IMR-90 (cell line): ENCODE data around the gene TUBA1A. TPM values are rescaled to one million over a fixed set of nuclear protein-coding genes. Genes with fewer than 3 reads are reported as not detected.

Experiments used
- ATAC-seq: fragments of 200-7000 bp; cut with Tn5 transposase; 2 replicates; pipeline ENCODE4 v1.9.1; 2020; ENCODE audit warnings: low read depth, mild to moderate bottlenecking, moderate library complexity
- BruUV-seq: library from RNA; stranded (reverse); fragments of 400-500 nt; replicated peaks from 2 replicates; lab custom pipeline; 2021; lab: Mats Ljungman, UMichigan
- CTCF ChIA-PET: fragments of 300-600 bp; formaldehyde crosslinking; extraction: SDS; loops from one replicate; lab custom pipeline; 2021; ENCODE audit warnings: antibody characterized with exemption; lab: Yijun Ruan, JAX
- POLR2A ChIA-PET: fragments of 300-600 bp; sonication (Branson Sonifier 250); formaldehyde crosslinking; loops from one replicate; lab custom pipeline; 2022; ENCODE audit warnings: antibody characterized with exemption; ENCODE audit not compliant: unreplicated experiment; lab: Charles Lee
- DNase-seq: peaks from one replicate; pipeline ENCODE4 v3.0.0; 2013
- H2AFZ ChIP-seq: replicated peaks from 2 replicates; pipeline ENCODE3; 2013; ENCODE audit warnings: low read length, mild to moderate bottlenecking; ENCODE audit not compliant: poor library complexity
- H2AK5ac ChIP-seq: 2 replicates; pipeline ENCODE4 v1.6.1; 2013; ENCODE audit warnings: low read depth, low read length, inconsistent platforms
- H2AK9ac ChIP-seq: replicated peaks from 2 replicates; pipeline ENCODE3; 2013; ENCODE audit warnings: mild to moderate bottlenecking, low read depth, low read length, moderate library complexity; ENCODE audit not compliant: poor library complexity
- H2BK120ac ChIP-seq: 2 replicates; pipeline ENCODE4 v1.6.1; 2013; ENCODE audit warnings: low read depth, low read length, inconsistent platforms
- H2BK15ac ChIP-seq: 3 replicates; pipeline ENCODE4 v1.6.1; 2013; ENCODE audit warnings: low read depth, low read length, inconsistent platforms
- H2BK20ac ChIP-seq: 2 replicates; pipeline ENCODE4 v1.6.1; 2013; ENCODE audit warnings: low read depth, mild to moderate bottlenecking, inconsistent platforms, low read length, moderate library complexity
- H2BK5ac ChIP-seq: 2 replicates; pipeline ENCODE4 v1.6.1; 2013; ENCODE audit warnings: mild to moderate bottlenecking, low read depth, low read length, inconsistent platforms; ENCODE audit not compliant: poor library complexity, severe bottlenecking
- H3K14ac ChIP-seq: replicated peaks from 2 replicates; pipeline ENCODE4 v1.6.1; 2013; ENCODE audit warnings: low read depth, low read length, inconsistent platforms
- H3K18ac ChIP-seq: 2 replicates; pipeline ENCODE4 v1.6.1; 2013; ENCODE audit warnings: low read depth, low read length, control low read depth
- H3K23ac ChIP-seq: 2 replicates; pipeline ENCODE4 v1.6.1; 2013; ENCODE audit warnings: low read depth, low read length, inconsistent platforms
- H3K27ac ChIP-seq: 2 replicates; pipeline ENCODE4 v1.5.1; 2013; ENCODE audit warnings: mild to moderate bottlenecking, control low read depth, low read length; ENCODE audit not compliant: insufficient read depth
- H3K27me3 ChIP-seq: 2 replicates; pipeline ENCODE4 v1.6.1; 2013; ENCODE audit warnings: low read length; ENCODE audit not compliant: control insufficient read depth, insufficient read depth
- H3K36me3 ChIP-seq: 2 replicates; pipeline ENCODE4 v1.6.1; 2013; ENCODE audit warnings: low read length, mixed read lengths; ENCODE audit not compliant: control insufficient read depth, insufficient read depth
- H3K4ac ChIP-seq: 2 replicates; pipeline ENCODE4 v1.6.1; 2013; ENCODE audit warnings: low read depth, low read length, inconsistent platforms
- H3K4me1 ChIP-seq: 2 replicates; pipeline ENCODE4 v1.6.1; 2013; ENCODE audit warnings: low read length, mixed read lengths; ENCODE audit not compliant: control insufficient read depth, insufficient read depth
- H3K4me2 ChIP-seq: 2 replicates; pipeline ENCODE4 v1.6.1; 2013; ENCODE audit warnings: low read depth, mild to moderate bottlenecking, control low read depth, low read length, moderate library complexity
- H3K4me3 ChIP-seq: 2 replicates; pipeline ENCODE4 v1.5.1; 2013; ENCODE audit warnings: low read depth, mild to moderate bottlenecking, control low read depth, low read length, moderate library complexity; ENCODE audit not compliant: insufficient read depth
- H3K56ac ChIP-seq: 2 replicates; pipeline ENCODE4 v1.6.1; 2013; ENCODE audit warnings: low read length, inconsistent platforms; ENCODE audit not compliant: insufficient read depth; ENCODE audit errors: extremely low read depth
- H3K79me1 ChIP-seq, 2 experiments: 2 replicates each; pipeline ENCODE4 v1.6.1; 2013; ENCODE audit warnings: low read length in 2 of 2, inconsistent platforms in 1 of 2, low read depth in 1 of 2
- H3K9ac ChIP-seq: 2 replicates; pipeline ENCODE4 v1.6.1; 2013; ENCODE audit warnings: low read depth, low read length, control low read depth
- H3K9me1 ChIP-seq: 2 replicates; pipeline ENCODE4 v1.6.1; 2013; ENCODE audit warnings: low read length, inconsistent platforms; ENCODE audit not compliant: insufficient read depth
- H3K9me3 ChIP-seq: 2 replicates; pipeline ENCODE4 v1.6.1; 2013; ENCODE audit warnings: low read length; ENCODE audit not compliant: control insufficient read depth, insufficient read depth
- H4K20me1 ChIP-seq: 2 replicates; pipeline ENCODE4 v1.6.1; 2013; ENCODE audit warnings: low read length, inconsistent platforms; ENCODE audit not compliant: insufficient read depth
- H4K5ac ChIP-seq: 2 replicates; pipeline ENCODE4 v1.6.1; 2013; ENCODE audit warnings: mild to moderate bottlenecking, low read depth, low read length, control low read depth
- H4K8ac ChIP-seq, 2 experiments: 2 replicates each; pipeline ENCODE4 v1.6.1; 2013; ENCODE audit warnings: low read depth in 2 of 2, low read length in 2 of 2, control low read depth in 1 of 2, inconsistent platforms in 1 of 2
- H4K91ac ChIP-seq: 2 replicates; pipeline ENCODE4 v1.6.1; 2013; ENCODE audit warnings: low read depth, low read length, inconsistent platforms; ENCODE audit not compliant: insufficient read depth
- BHLHE40 ChIP-seq: fragments of 150-350 bp; IDR thresholded peaks from 2 replicates; pipeline ENCODE4 v1.6.1; 2016; ENCODE audit warnings: mild to moderate bottlenecking, low read depth, low read length
- CTCF ChIP-seq: conservative IDR thresholded peaks from 2 replicates; pipeline ENCODE4 v1.5.1; 2012; ENCODE audit warnings: mild to moderate bottlenecking, low read depth, low read length, improper control_type of control experiment
- ELK1 ChIP-seq: fragments of 150-350 bp; IDR thresholded peaks from 2 replicates; pipeline ENCODE4 v1.6.1; 2016; ENCODE audit warnings: low read depth, mild to moderate bottlenecking, low read length, moderate library complexity, borderline replicate concordance
- FOS ChIP-seq: fragments of 150-350 bp; IDR thresholded peaks from 2 replicates; pipeline ENCODE4 v1.6.1; 2016; ENCODE audit warnings: low read depth, low read length
- MAFK ChIP-seq: IDR thresholded peaks from 2 replicates; pipeline ENCODE4 v1.6.1; 2012; ENCODE audit warnings: low read depth, low read length, improper control_type of control experiment
- MXI1 ChIP-seq: IDR thresholded peaks from 2 replicates; pipeline ENCODE4 v1.6.1; 2012; ENCODE audit warnings: low read depth, mild to moderate bottlenecking, low read length, moderate library complexity, borderline replicate concordance
- RAD21 ChIP-seq: IDR thresholded peaks from 2 replicates; pipeline ENCODE4 v1.6.1; 2012; ENCODE audit warnings: low read length, improper control_type of control experiment
- RCOR1 ChIP-seq: IDR thresholded peaks from 2 replicates; pipeline ENCODE4 v1.6.1; 2012; ENCODE audit warnings: mild to moderate bottlenecking, low read length, improper control_type of control experiment; ENCODE audit not compliant: insufficient replicate concordance
- RFX5 ChIP-seq: IDR thresholded peaks from 2 replicates; pipeline ENCODE4 v1.8.0; 2012; ENCODE audit warnings: low read depth, mild to moderate bottlenecking, low read length, moderate library complexity
- SMC3 ChIP-seq: fragments of 150-350 bp; IDR thresholded peaks from 2 replicates; pipeline ENCODE4 v1.6.1; 2016; ENCODE audit warnings: low read depth, mild to moderate bottlenecking, antibody characterized with exemption, low read length, moderate library complexity
- USF2 ChIP-seq: fragments of 150-350 bp; IDR thresholded peaks from 2 replicates; pipeline ENCODE4 v1.6.1; 2017; ENCODE audit warnings: mild to moderate bottlenecking, antibody characterized with exemption, low read length, low read depth
- WGBS, 2 experiments: methylation state at CpG; one replicate each; pipeline versions ENCODE4 v1.1.5 to v1.1.7; 2013; ENCODE audit warnings: missing lambda C conversion rate in 2 of 2; ENCODE audit not compliant: insufficient read length in 1 of 2; ENCODE audit errors: extremely low coverage in 2 of 2; 5-methylcytosine and 5-hydroxymethylcytosine counted together
- dilution Hi-C: fragments of 300-500 bp; cut with HindIII; formaldehyde crosslinking; loops from one replicate; pipeline ENCODE4 v1.14.3; 2018; ENCODE audit warnings: low sequenced_read_pairs; ENCODE audit not compliant: unreplicated experiment
- in situ Hi-C: fragments of 300-500 bp; cut with MboI; formaldehyde crosslinking; loops from 3 replicates; pipeline ENCODE4 v1.14.3; 2019; ENCODE audit warnings: low sequenced_read_pairs, inconsistent platforms, mixed read lengths
- intact Hi-C: fragments of 100-400 bp; cut with micrococcal nuclease; formaldehyde crosslinking; loops from 2 replicates; pipeline ENCODE4 v1.10.0; 2022
- polyA plus RNA-seq, 3 experiments: library from polyadenylated mRNA; depleted of rRNA; stranded (reverse); fragments of >200 nt; gene quantifications; 2 replicates each; pipeline ENCODE4 v1.2.3, GENCODE V29; 2012; ENCODE audit warnings: low replicate concordance in 1 of 3
- total RNA-seq: library from RNA; depleted of rRNA; stranded (reverse); fragments of >200 nt; gene quantifications from 2 replicates; pipeline ENCODE4 v1.2.3, GENCODE V29; 2012

Gene TUBA1A
- total and polyA plus RNA-seq, 2 of the 4 experiments (the other 2 are of a cell fraction), result 2,105 to 2,832 TPM

- no TSS peak for BruUV-seq
These were observed 45.1 kb upstream of the TUBA1A start for GRCh38 chr12:49233842-49234526.

More at GRCh38 chr12:49233842-49234526, 45.1 kb upstream of the TUBA1A start:
- 100% methylated on average over 6 of the region's 19 CpGs; no CpG with 5 or more reads in 1 of the 2 experiments for WGBS, 2 experiments
- POLR2A ChIA-PET, result interaction anchor here (1.4 to 2.7 kb wide), 3 partner anchors 46 to 103 kb away, joined by 3 to 16 read pairs (median 8); partner anchors contain the start of genes TUBA1A and TUBA1B
- DNase-seq (no peak), ATAC-seq (no peak)
- Histone ChIP-seq H3K4ac (peak overlapping the region; percentile 98), H2AFZ (peak overlapping the region; percentile 94), H3K27me3 (no peaks in the 10 kb centered on the region), H3K4me3 (no peak overlapping the region; the same call in 1 of the 2 replicates), H4K91ac (peak overlapping the region; percentile 92), H3K56ac (peak overlapping the region; percentile 54; the same call in 1 of the 2 replicates), H3K4me1 (peaks cover 16% of the 10 kb centered on the region), H3K79me1 (peaks cover 7 to 22% of the 10 kb centered on the region in 2 experiments; a peak in 3 of 4 replicates), H2AK9ac (peak overlapping the region; percentile 92), H4K20me1 (no peaks in the 10 kb centered on the region), H3K9me3 (no peaks in the 10 kb centered on the region), H2AK5ac (peak overlapping the region; percentile 94), H4K8ac (peak overlapping the region; percentile 77 to 97), H3K23ac (peak overlapping the region; percentile 98; the same call in 1 of the 2 replicates), H3K14ac (peak overlapping the region; percentile 97), H4K5ac (peak overlapping the region; percentile 100), H3K27ac (peak overlapping the region; percentile 94), H2BK5ac (peak overlapping the region; percentile 94), H3K4me2 (peak overlapping the region; percentile 73), H3K36me3 (no peaks in the 10 kb centered on the region), H2BK15ac (peak overlapping the region; percentile 89), H3K9ac (peak overlapping the region; percentile 77), H3K9me1 (peaks cover 12% of the 10 kb centered on the region), H2BK120ac (peak overlapping the region; percentile 97), H3K18ac (peak overlapping the region; percentile 99), H2BK20ac (peak overlapping the region; percentile 93)
- dilution Hi-C loops, result no loop called here
- no peak for TF ChIP-seq RCOR1
- no peak for TF ChIP-seq ELK1
- no peak for TF ChIP-seq BHLHE40
- no peak for TF ChIP-seq RAD21
- TF ChIP-seq MAFK, result no peak
- TF ChIP-seq RFX5, result no peak
- TF ChIP-seq FOS, result 0 out of 2 replicates have a peak, but pooled peaks have one; percentile 2
- TF ChIP-seq SMC3, result no peak
- TF ChIP-seq USF2, result 0 out of 2 replicates have a peak, but pooled peaks have one; percentile 12
- no peak for TF ChIP-seq CTCF
- no peak for TF ChIP-seq MXI1
- intact Hi-C loops, result no loop called here
- in situ Hi-C loops, result loop anchor here (10.0 kb wide), 1 partner anchor 49 kb away; the partner anchor contains the start of gene TUBA1A
- CTCF ChIA-PET, result interaction anchor here (0.6 to 2.7 kb wide), 3 partner anchors 11 to 103 kb away, joined by 3 to 15 read pairs (median 10); partner anchors contain the start of gene TUBA1B
